NAMALWA (cell line): Measurements from ENCODE around the gene COX10.
"Not testable (repeated sequence)": the region's sequence is repeated elsewhere in the genome, so short reads cannot be mapped to it uniquely, and the experiment has no call there.

ENCODE experiments used
- DNase-seq: peaks from one replicate; pipeline ENCODE4 v3.0.0-alpha.2; 2015; ENCODE audit warnings: low spot score

Gene COX10

GRCh38 chr17:14205992-14206461 lies 136.7 kb downstream of the COX10 start:
- DNase-seq, result no peak

GRCh38 chr17:14206891-14207290 lies 137.6 kb downstream of the COX10 start:
- no peak for DNase-seq

- no peak for DNase-seq
Observed at GRCh38 chr17:14207791-14208190, 138.5 kb downstream of the COX10 start.

- no peak for DNase-seq
Observed at GRCh38 chr17:14209215-14209614, 139.9 kb downstream of the COX10 start.

- no peak for DNase-seq
Observed at GRCh38 chr17:14211246-14211645, 141.9 kb downstream of the COX10 start.

GRCh38 chr17:14211801-14212200 lies 142.5 kb downstream of the COX10 start:
- DNase-seq, result no peak

GRCh38 chr17:14212401-14212800 lies 143.1 kb downstream of the COX10 start:
- DNase-seq, result no peak

- no peak for DNase-seq
Observed at GRCh38 chr17:14214271-14214670, 145.0 kb downstream of the COX10 start.

GRCh38 chr17:14222611-14223010 lies 153.3 kb downstream of the COX10 start:
- DNase-seq, result no peak

- DNase-seq, result no peak
Observed at GRCh38 chr17:14225254-14225980, 156.1 kb downstream of the COX10 start.

GRCh38 chr17:14227052-14227451 lies 157.7 kb downstream of the COX10 start:
- DNase-seq, result no peak

- DNase-seq, result no peak
Observed at GRCh38 chr17:14228903-14229302, 159.6 kb downstream of the COX10 start.

- not testable (repeated sequence) for DNase-seq
Observed at GRCh38 chr17:14231187-14231586, 161.9 kb downstream of the COX10 start.

GRCh38 chr17:14235047-14235446 lies 165.7 kb downstream of the COX10 start:
- not testable (repeated sequence) for DNase-seq

- DNase-seq, result not testable (repeated sequence)
Observed at GRCh38 chr17:14236032-14236431, 166.7 kb downstream of the COX10 start.

- DNase-seq, result not testable (repeated sequence)
Observed at GRCh38 chr17:14236762-14237161, 167.5 kb downstream of the COX10 start, which contains the start of gene CDRT15. CDRT15 (minus strand) TSS chr17:14236862; CDS start chr17:14236833, 29 bp downstream.

- DNase-seq, result not testable (repeated sequence)
Observed at GRCh38 chr17:14239271-14239670, 170.0 kb downstream of the COX10 start.

GRCh38 chr17:14245002-14245401 lies 175.7 kb downstream of the COX10 start:
- DNase-seq, result no peak

- DNase-seq, result no peak
Observed at GRCh38 chr17:14245629-14246028, 176.3 kb downstream of the COX10 start.
